T-helper 2 cell treated with Interferon-gamma antibody and Interleukin-4, amounts not matched to agents 100 ng/mL and 5 ng/mL, for 36 hours (primary cell): Measurements from ENCODE around the gene SNX11. TPM values are rescaled to one million over a fixed set of nuclear protein-coding genes. Genes with fewer than 3 reads are reported as not detected.

Experiments
- intact Hi-C: fragments of 100-400 bp; cut with micrococcal nuclease; formaldehyde crosslinking; loops from one replicate; pipeline ENCODE4 v1.15.1; 2023
- total RNA-seq: library from RNA; stranded (reverse); gene quantifications from 2 replicates; pipeline ENCODE4 v1.2.3, GENCODE V29; 2022

The SNX11 gene
- total RNA-seq, 1 donor from 2014 or later, result 22.3 TPM

DNA sequence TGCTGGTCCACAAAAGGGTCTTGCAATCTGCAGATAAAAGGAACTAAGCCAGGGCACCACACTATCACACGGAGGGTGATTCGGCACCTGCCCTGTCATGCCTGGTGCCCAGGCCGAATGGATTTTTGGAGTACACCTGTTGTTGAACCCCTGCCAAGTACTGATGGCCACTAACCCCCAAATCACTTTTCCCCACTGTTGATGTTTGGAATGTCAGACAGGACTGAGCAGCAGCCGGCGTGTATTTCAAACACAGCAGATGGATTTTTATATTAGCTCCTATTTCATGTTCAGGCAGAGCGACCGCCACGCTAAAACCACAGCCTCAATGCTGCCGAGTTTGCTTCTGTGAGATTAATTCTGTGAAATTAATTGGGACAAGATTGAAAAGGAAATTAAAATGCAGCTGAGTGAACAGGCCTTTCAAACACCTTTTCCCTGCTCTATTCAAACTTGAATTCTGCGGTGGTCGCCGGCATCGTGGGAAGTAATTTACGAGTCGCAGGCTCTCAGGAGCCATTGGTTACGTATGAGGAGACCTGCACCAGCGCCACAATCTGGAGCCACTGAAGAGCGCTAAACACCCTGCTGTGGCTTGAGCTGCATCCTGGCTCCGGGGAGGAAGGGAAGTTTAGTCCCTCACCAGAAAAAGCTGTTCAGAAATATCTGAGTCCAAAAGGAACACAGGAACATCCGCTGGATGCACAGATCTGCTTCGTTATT, 48.5 kb downstream of the SNX11 start:
- intact Hi-C loops, result loop anchor here (10.0 kb wide), 1 partner anchor 439 kb away; the partner anchor contains the start of genes HOXB3 and HOXB5

DNA sequence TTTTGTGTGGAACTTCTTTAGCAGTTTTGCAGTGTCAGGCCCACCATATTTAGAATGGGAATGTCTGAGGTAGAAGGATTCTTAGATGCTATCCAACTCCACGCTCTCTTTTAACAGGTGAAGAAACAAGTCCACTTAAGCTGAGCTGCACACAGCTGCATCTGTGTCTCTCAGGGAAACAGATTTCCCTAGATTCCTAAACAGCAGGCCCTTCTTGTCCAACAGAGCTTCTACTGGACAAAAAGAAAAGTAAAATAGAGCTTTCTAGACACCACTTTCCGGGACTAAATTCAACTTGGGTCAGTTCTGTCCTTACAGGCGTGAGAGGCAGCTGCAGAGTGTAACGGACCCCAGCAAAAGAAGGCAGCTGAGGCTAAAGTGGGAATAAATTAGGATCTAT, 51.7 kb downstream of the SNX11 start:
- intact Hi-C loops, result loop anchor here (10.0 kb wide), 1 partner anchor 436 kb away; the partner anchor contains the start of genes HOXB3 and HOXB5

DNA sequence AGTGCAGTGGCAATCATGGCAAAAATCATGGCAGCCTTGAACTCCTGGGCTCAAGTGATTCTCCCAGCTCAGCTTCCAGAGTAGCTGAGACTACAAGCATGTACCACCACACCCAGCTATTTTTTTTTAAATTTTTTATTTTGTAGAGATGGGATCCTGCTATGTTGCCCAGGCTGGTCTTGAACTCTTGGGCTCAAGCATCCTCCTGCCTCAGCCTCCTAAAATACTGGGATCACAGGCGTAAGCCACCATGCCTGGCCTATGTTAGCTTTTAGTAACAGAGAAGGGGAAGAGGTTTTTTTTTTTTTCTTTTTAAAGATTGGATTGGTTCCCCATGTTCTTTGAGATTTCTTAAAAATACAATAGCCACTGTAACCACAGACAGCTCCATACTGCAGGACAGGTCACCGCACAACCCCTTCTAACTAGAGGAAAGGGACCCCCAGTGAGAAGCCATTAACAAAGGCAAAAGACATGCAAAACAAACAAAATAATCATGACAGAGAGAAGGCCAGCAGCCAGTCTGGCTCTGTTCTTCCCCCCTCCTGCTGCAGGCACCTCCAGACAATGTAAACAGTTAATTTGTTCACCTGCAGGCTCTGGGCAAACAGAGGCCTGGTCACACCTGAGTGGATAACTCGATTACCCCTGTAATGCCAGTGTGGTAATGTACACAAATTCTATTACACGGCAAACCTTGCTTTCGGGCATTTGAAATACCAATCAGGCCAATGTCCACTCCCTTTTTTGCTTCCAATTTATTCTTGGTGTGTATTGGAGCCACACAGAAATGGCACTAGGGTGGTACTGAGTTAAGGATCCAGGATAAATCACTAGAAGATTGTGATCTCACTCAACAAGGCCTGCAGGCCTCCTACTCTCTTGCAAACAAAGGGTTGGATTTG, 52.9 kb downstream of the SNX11 start:
- intact Hi-C loops, result no loop called here

GRCh38 chr17:48161127-48161905, 53.8 kb downstream of the SNX11 start:
- intact Hi-C loops, result no loop called here

DNA sequence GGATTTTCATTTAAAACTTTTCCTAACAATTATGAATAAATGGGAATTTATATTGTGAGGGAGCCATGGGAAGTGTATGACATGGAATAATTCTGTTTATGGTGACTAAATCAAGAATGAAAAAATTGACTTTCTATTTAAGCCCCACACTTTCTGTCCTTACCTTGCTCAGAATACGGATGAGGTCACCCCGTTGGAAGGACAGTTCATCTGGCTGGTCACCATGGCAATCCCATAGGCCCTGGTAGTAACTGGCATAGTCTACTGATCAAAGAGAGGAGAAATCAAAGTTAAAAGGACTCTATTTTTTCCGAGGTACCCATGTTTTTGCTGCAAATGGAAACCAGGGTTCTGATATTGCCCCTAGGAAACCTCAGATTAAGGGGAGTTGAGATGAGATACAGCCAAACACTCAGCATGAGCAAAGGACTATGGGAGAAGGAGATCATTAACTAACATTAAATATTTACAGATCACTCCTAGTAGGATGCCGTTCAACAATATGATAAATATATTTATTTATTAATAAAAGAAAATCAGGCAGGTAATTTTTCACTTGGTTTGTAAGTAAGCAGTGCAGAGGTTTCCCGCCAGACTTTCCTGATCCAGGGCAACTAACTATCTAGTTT, 54.9 kb downstream of the SNX11 start:
- intact Hi-C loops, result no loop called here

GRCh38 chr17:48162946-48163506, 55.5 kb downstream of the SNX11 start:
- intact Hi-C loops, result no loop called here

DNA sequence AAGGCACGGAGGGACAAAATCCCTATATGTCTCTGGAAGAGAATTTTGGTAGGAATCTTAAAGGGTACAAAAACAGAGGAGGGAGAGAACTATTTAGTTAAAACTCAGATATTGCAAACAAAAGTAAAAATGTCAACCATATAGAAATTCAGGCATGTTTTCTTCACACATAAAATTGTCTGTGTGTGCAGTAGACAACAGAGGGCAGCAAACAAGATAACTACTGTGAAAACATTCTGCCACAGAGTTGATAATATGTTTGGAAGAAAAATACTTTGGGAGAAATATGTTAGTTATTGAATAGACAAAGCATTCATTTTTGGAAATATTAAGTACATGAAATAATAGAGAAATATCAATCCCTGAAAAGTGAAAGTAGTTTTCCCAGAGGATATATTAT, 56.2 kb downstream of the SNX11 start:
- intact Hi-C loops, result no loop called here

DNA sequence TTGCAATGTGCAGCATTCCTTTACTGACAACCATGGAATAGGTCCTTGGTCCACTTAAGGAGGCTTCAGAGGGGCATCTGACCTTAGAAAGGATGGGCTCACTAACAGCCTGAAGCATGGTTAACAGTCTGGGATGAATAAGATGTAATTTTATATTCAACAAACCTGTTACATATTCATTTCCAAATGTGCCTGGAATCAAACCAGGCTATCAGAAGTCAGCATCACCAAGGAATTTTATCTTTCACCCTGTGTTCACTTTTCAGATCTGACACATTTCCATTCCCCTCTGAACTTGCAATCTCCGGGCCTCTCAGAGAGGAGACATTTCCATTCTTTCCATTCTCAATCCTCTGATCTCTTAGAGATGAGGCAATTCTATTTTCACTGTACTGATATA, 62.4 kb downstream of the SNX11 start:
- intact Hi-C loops, result no loop called here

Other genes starting within 250 kb of the SNX11 start
- gene SP2, start 211.5 kb upstream of the SNX11 start, total RNA-seq, result 30.8 and 32.8 TPM in 2 replicates
- 37.9 and 39.4 TPM in 2 replicates for gene PNPO, start 166.2 kb upstream of the SNX11 start, total RNA-seq
- gene PRR15L, start 149.9 kb upstream of the SNX11 start, total RNA-seq, result not detected in 2 replicates
- gene CDK5RAP3, start 136.7 kb upstream of the SNX11 start, total RNA-seq, result 210 and 214 TPM in 2 replicates
- gene COPZ2, start 70.0 kb upstream of the SNX11 start, total RNA-seq, result 3.9 and 4.0 TPM in 2 replicates
- gene NFE2L1, start 59.4 kb upstream of the SNX11 start, total RNA-seq, result 56.7 and 58.0 TPM in 2 replicates
- 65.2 and 66.0 TPM in 2 replicates for gene CBX1, start 6.3 kb upstream of the SNX11 start, total RNA-seq